Stimulated activated CD8-positive, alpha-beta memory T cell treated with anti-CD3 and anti-CD28 coated beads, Interleukin-2, amount 100 ng/mL, for 48 hours (primary cell): Measurements from ENCODE around the gene PDIA2.

Source experiments
- DNase-seq, 2 donors: peaks; one replicate each; pipeline ENCODE4 v3.0.0-alpha.2; 2020; ENCODE audit warnings: low read depth in 2 of 2

PDIA2 gene

DNA sequence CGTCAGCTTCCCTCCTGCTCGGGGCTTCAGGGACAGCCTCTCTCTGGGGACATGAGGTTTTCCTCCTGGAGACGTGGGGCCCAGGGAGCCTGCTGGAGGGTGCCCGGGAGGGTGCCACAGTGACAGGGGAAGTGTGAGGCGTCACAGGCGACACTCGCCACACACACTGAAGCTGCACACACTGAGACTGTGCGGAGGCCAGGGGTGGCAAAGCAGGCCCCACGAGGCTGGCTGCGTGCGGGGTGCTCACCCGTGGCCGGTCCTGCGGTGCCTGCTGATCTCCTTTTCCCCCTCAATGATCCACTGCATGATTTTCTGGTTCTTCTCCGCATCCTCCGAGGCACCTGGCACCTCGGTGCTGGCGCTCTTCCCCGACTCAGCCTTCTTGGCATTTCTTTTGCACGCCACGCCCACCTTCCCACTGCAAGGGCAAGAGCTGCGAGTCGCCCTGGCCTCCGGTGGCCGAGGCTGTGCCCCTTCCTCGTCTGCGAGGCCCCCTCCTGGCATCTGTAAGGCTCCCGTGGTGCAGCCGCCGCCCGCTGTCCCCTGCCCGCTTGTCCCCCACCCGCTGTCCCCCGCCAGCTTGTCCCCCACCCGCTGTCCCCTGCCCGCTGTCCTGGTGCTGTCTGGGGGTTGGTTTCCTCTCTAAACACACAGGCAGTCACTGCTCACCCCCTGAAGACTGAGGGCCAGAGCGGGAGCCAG, 14.0 kb downstream of the PDIA2 start:
- no peak for DNase-seq

DNA sequence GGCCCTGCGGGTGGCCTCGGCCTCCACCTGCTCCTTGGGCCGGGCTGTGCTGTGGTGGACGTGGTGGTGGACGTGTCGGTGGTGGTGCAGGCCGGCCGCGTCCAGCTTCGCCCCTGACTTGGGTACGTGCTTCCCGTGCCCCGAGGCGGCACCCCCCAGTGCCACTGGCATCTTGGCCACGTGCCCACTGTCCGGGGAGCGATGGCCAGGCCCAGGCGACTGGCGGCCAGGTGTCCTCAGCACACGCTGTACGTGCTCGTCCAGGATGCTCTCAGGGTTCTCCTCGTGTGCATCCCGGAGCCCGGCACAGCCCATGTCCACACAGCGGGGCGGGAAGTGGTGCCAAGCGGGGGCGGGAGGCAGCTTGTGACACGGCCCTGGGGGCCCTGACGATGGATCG, 14.9 kb downstream of the PDIA2 start:
- DNase-seq: no peak

DNA sequence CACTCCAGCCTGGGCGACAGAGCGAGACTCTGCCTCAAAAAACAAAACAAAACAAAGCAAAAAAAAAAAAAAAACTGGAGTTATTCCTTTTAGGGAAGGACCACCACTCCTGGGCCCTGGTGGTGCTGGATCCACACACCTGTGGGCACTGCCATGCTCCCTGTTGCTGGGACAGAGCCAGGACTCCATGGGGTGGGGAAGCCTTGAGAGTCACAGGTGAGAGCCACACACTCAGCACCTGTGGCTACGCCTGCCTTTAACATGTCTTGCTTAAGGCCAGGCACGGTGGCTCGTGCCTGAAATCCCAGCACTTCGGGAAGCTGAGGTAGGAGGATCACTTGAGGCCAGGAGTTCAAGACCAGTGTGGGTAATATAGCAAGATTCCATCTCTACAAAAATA, 18.3 kb downstream of the PDIA2 start:
- DNase-seq: no peak

DNA sequence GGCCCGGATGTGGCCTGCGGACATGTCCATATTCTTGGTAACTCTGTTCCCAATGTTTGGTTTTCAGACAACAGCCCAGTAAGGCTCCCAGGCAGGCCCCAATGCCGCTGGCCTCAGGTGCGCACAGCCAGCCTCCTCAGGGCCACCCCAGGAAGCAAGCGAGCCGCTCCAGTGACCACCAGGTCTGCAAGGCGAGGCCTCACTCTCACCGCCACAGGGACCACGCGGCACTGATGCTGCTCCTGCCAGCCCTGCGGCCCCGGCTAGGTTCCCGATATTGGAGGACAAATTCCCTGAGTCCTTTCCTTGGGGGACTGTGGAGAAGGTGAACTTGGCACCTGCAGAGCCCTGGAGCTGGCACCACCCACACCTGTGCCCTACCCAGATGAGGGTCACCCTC, 19.0 kb downstream of the PDIA2 start:
- no peak for DNase-seq

DNA sequence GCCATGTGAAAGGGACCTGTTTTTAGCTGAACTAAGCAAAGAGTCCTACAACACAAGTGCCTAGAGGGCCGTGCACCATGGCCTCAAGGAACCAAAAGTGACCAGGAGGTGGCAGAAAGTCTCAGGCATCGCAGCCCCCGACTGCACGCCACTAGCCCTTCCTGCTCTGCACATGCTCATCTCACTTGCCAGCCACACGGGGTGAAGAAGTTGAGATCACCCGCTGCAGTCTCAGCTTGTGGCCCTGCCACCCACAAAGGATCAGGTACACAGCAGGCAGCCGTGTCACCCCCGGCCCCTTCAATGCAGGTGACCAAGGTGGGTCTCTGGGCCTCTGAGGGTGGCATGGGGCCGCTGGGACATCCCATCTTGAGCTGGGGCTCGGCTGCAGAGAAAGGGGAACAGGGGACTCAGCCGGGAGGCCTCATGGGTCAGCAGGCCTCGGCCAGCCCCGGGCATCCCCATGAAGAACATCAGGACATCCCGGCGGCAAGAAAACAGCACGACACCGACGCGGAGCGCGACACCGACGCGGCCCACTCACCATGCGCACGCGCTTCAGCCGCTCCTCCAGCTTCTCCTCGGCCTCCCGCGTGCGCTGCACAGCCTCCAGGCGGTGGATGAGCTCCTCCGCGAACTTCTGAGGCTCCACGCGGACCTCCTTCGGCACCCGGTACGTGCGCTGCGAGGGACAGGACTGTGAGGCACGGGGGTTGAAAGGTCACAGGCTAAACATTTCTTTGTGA, 21.0 kb downstream of the PDIA2 start:
- DNase-seq: no peak

DNA sequence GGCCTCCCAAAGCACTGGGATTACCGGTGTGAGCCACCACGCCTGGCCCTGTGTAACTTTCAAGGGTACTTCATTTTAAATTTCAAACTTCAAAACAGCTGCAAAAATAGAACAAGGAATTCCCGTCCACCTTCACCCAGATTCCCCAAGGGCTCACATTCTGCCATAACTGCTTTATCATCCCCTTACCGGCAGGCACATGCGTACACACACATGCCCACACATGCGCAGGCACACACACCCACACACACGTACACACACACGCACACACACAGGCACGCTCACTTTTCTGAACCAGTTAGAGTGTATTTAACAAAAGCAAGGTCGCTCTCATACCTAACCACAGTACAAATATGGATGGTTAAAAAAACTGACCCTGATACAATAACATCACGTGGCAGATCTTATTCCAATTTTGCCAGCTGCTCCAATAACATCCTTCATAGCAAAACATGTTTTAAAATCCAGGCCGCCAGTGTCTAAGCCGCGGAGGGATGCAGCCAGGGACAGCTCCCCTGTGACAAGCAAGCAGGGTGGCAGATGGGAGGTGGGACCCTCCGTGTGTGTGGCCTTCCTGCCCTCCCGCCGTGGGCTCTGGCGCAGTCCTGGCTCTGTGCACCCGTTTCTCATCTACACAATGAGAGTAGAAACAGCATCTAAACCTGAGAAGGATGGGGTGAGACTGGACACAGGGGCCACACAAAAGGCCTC, 23.1 kb downstream of the PDIA2 start:
- no peak for DNase-seq

DNA sequence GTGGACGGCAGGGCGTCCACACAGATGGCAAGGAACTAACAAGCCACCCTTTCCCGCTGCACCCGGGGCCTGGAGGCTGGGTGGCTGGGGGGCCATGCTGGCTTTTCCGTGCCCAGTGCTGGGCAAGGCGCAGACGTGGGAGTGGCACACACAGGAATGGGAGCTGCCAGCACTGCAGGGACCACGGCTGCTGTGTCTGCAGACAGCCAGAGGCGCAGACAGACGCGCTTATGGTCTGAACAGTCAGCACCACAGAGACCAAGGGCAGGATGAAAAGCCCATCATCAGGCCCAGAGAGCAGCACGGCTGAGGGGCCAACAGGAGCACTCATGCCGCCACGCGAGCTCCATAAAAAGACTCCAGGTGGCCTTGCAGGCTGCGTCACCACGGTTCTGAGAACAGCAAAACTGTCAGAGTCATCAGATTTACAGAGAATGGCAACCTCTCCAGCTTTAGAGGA, 24.0 kb downstream of the PDIA2 start:
- no peak for DNase-seq

DNA sequence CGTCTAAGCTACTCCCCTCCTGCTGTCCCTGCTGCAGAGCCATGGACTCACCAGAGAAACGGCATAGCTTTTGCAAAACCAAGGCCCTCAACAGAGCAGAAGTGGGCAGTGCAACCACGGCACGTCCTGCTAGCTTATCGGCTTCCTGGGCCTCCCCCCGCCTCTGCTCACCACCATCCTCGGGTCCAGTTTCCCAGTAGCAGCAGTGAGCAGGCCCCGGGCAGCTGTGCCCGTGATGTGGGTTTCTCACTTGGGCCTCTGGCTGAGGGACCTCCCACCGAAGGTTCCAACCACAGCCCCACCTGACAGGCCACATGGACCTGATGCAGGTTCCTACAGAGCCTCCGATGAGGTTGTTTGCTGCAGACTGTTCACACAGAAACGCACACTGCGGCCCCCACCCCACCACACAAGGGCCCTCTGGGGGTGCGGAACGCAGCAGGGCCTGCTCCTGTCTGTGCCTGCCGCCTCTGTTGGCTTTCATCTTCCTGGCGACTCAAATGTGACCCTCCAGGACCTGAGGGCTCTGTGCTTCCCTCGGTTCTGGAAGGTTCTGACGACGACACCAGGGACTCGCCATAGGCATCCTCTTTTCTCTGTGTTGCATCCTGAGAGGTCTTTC, 24.8 kb downstream of the PDIA2 start:
- DNase-seq: no peak

DNA sequence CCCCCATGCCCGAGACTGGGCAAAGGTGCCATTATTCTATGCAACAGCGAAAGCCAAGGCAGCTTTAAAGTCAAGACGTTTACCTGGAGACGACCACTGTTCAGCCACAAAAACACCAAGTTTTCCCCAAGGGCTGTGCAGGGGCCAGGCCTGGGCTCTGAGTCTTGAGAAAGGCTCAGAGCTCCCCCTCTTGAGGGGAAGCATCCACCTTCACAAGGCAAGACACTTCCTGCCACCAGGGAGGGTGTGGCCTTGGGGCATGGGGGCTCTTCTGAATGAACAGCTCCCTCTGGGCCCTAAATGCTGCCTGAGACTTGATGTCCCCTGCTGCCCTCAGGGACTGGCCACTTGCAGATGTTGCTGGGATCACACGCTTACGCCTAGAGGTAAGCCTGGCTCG, 26.5 kb downstream of the PDIA2 start:
- no peak for DNase-seq

DNA sequence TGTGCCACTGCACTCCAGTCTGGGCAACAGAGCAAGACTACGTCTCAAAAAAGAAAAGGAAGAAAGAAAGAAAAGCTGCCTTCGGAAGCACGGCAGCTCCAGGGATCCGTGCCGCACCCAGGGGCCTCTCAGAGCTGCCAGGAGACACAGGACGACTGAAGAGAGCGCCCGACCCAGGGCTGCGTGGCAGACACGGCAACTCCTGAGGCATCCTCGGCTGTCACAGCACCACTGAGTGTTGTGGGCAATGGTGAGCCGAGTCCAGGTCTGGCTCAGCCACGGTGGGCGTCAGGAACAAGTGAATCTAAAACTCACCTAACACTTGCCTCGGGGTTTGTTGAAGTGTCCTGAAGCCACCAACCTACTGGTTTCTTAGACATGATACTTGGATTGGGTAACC, 28.8 kb downstream of the PDIA2 start:
- DNase-seq: no peak

DNA sequence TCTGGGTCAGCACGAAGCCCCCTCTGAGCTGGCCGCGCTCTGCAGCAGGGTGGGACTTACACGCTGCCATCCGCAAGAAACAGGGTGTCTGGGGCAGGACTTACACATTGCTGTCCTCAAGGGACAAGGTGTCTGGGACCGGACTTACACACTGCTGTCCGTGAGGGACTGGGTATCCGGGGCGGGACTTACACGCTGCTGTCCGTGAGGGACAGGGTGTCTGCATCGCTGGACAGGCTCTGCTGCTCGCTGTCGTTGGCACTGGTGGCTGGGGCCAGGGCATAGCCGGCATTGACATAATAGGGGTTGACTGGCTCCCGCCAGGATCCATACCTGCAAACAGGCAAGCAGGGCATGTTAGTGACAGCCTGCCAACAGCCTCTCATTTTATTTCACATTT, 31.4 kb downstream of the PDIA2 start:
- DNase-seq: no peak

DNA sequence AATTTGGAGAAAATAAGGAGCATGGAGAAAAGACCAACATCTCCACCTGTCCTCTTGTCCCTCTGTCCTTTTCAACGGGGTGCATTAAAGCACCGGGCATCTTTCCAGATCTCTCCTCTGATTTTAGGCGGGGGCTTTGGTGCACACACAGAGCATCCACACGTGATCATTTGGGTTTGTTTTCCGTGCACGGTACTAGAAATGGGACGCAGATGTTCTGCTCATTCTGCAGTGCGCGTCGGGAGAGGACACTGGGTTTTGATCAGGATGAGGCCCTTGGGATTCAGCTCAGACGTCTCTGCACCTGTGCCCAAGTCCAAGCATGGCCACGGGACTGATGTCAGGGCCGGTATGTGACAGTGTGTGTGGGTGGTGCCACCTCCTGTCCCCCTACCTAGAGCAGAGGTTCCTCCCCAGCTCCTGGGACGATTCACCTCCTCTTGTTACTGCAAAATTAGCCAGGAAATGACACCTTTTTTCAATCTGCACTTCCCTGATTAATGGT, 31.9 kb downstream of the PDIA2 start:
- DNase-seq: no peak

DNA sequence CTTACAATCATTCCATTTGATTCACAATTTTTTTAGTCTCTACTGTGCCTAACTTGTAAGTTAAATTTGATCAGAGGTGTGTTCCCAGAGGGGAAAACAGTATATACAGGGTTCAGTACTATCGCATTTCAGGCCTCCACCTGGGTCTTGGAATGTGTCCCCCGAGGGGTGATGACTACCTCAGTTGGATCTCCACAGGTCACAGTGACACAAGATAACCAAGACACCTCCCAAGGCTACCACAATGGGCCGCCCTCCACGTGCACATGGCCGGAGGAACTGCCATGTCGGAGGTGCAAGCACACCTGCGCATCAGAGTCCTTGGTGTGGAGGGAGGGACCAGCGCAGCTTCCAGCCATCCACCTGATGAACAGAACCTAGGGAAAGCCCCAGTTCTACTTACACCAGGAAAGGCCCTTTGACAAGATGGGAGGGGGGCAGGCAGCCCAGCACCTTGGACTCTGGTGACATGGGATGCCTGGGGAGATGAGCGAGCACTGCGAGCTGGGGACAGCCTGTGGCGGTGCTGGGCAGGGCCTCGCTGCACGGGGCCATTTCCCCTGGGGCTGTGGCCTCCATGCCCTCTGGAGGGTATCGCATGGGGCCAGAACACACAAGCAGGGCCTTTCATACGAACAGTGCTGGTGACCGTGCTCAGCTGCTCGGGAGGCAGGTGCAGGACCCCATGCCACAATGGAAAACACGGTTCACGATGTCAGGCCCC, 33.9 kb downstream of the PDIA2 start:
- DNase-seq: no peak

DNA sequence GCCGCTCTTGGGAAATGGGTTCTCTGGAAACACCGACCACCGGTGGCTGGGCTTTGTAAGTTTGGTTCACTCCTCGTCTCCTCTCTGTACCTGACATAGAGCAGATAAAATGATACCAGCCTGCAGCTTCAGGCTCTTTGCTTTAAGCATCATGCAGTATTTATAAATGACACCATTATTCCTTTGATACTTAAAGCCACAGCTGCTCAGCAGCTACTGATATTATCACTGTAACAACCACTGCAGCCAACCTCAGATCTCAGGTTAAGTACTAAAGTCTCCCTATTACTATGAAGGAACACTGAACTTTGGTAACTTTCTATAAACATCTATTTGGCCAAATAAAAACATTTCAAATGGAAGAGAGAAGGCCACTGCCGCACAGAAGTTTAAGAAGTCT, 34.6 kb downstream of the PDIA2 start:
- no peak for DNase-seq

DNA sequence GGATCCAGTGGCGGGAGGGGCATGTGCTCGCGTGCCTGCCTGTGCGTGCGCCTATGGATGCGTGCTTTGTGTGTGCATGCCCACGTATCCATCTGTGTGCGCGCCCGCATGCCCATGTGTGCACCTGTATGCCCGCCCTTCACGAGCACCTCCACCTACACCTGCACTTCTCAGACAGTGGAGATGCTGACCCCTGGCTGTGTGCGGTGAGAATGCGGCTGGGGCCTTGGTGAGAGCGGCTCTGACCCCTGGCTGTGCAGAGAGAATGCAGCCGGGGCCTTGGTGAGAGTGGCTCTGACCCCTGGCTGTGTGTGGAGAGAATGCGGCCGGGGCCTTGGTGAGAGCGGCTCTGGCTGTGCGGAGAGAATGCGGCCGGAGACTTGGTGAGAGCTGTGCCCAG, 35.7 kb downstream of the PDIA2 start:
- DNase-seq: no peak

DNA sequence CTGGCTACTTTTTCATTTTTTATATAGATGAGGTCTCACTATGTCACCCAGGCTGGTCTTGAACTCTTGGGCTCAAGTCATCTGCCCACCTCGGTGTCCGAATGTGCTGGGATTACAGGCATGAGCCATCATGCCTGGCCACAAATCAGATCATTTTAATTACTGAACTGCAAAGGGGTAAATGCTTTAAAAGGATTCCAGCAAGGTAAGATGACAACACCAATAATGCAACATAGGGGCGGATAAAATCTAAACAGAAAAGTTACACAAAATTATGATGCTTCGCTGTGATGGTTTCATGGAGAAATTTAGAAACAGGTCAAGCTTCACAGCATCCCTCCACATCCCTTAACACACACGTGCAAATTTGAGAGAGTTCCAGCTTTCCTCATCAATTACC, 37.2 kb downstream of the PDIA2 start:
- no peak for DNase-seq

DNA sequence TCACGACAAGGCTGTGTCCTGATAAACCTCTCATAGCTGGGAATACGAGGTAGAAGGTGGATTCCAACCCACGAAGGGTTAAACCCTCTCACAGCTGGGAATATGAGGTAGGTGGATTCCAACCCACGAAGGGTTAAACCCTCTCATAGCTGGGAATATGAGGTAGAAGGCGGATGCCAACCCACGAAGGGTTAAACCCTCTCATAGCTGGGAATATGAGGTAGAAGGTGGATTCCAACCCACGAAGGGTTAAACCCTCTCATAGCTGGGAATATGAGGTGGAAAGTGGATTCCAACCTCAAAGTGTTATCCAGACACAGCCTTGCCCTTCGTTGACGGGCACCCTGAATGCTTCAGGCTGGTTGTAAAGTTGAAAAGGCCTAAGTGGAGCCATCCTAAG, 38.6 kb downstream of the PDIA2 start:
- DNase-seq: no peak

DNA sequence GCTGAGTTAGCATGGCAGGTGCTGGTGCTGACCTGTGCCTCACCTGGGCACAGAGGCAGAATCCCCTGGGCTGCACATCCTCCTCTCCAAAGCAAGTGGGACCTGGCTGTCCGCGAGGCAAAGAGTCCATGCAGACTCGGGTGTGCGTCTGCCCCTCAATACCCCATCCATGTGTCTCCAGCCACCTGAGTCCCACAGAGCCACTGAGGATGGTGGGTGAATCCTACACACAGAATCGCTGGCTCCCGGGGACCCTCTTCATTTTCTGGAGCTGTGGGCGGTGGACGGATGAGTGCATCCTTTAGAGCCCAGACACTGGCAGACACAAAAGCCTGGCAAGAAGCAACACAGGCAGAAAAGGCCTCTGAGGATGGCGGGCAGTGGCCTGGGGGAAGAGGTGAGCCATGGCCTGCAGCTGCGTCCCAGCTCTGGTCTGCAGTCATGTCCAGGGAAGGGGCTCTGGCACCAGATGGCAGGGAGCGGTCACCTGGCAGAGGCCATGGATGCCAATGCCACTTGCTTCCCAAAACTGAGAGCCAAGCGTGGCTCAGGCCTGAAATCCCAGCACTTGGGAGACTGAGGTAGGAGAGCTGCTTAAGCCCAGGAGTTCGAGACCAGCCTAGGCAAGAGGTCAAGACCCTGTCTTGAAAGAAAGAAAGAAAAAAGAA, 39.6 kb downstream of the PDIA2 start:
- no peak for DNase-seq

DNA sequence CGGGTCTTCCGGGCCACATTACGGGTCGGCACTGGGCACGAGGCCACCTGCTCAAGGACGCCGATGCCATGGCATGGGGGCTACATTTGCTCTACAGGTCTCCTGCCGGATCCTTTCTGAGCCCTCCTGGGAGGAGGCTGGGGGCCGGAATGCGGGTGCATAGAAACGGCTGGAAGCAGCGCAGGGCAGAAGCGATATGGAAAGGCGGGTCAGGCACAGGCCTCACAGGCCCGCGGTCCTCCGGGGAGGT, 41.2 kb downstream of the PDIA2 start:
- no peak for DNase-seq

DNA sequence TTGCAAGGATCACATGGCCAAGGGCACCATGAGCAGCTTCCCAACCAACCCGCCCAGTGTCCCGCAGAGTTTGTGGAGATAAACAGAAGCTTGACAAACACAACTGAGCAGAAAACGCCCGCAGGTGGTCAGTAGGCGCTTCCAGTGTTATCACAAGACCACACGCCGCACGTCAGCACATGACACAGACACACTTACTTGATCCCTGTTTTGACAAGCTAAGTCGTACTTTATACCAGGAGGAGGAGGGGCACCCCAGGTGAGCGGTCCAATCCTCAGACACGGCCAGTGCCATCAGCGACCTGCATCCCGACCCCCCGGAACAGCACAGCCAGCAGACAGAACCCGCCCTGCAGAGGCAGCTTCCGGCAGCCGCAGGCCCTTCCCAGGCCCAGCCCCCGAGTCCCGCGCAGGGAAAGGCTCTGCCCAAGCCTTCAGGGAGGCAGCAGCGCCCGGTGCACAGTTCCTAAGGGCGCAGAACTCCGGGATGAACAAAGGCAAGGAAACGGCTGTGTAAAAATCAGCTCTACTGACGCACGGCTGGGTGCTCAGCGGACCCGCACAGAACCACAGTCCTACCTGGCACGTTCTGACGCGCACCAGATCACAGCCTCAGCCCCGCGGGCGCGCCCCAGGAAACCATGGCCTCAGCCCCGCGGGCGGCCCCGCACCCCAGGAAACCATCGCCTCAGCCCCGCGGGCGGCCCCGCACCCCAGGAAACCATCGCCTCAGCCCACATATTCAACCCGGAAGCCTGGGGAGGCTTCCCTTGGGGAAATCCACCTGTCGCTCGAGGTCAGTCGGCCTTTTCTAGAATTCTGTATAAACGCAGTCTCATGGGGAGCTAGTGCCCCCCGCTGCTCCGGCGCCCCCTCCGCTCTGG, 41.7 kb downstream of the PDIA2 start:
- peak in 1 of 2 donors; percentile 35 for DNase-seq
